ENCODE results near the gene MITF.

MITF gene

GRCh38 chr3:69963643-69964042 is 224.4 kb downstream of the MITF start:
- DNase-seq (ENCODE audit: low spot score): no peak

- peak; percentile 79 for DNase-seq (ENCODE audit: low spot score)
Measured at GRCh38 chr3:69967156-69967555, 227.9 kb downstream of the MITF start.

- no peak for DNase-seq (ENCODE audit: low spot score)
Measured at GRCh38 chr3:69970827-69971226, 231.6 kb downstream of the MITF start.

- DNase-seq (ENCODE audit: low spot score): no peak
Measured at GRCh38 chr3:69972672-69973071, 233.4 kb downstream of the MITF start.

GRCh38 chr3:69976021-69976420 is 236.8 kb downstream of the MITF start:
- no peak for DNase-seq (ENCODE audit: low spot score)

GRCh38 chr3:69983546-69984265 is 244.4 kb downstream of the MITF start:
- DNase-seq (ENCODE audit: low spot score): no peak

- no peak for DNase-seq (ENCODE audit: low spot score)
Measured at GRCh38 chr3:69985266-69985665, 246.0 kb downstream of the MITF start.

- DNase-seq (ENCODE audit: low spot score): no peak
Measured at GRCh38 chr3:69986419-69986818, 247.2 kb downstream of the MITF start.

GRCh38 chr3:69987833-69988232 is 248.6 kb downstream of the MITF start:
- no peak for DNase-seq (ENCODE audit: low spot score)

- DNase-seq (ENCODE audit: low spot score): no peak
Measured at GRCh38 chr3:69993757-69994156, 254.5 kb downstream of the MITF start.

GRCh38 chr3:69994919-69995318 is 255.7 kb downstream of the MITF start:
- no peak for DNase-seq (ENCODE audit: low spot score)

- peak; percentile 83 for DNase-seq (ENCODE audit: low spot score)
Measured at GRCh38 chr3:69997631-69998307, 258.5 kb downstream of the MITF start.

- DNase-seq (ENCODE audit: low spot score): peak; percentile 73
Measured at GRCh38 chr3:69998759-69999139, 259.5 kb downstream of the MITF start.

GRCh38 chr3:69999140-70000027 is 260.1 kb downstream of the MITF start, which contains the start of gene SAMMSON:
TSS of gene SAMMSON (plus strand) at chr3:69999733.
- no peak for DNase-seq (ENCODE audit: low spot score)

GRCh38 chr3:70000028-70000410 is 260.8 kb downstream of the MITF start:
- peak; percentile 71 for DNase-seq (ENCODE audit: low spot score)

- DNase-seq (ENCODE audit: low spot score): peak; percentile 97
Measured at GRCh38 chr3:70000563-70001081, 261.4 kb downstream of the MITF start.

- DNase-seq (ENCODE audit: low spot score): no peak
Measured at GRCh38 chr3:70003119-70003518, 263.9 kb downstream of the MITF start.

GRCh38 chr3:70006089-70006488 is 266.8 kb downstream of the MITF start:
- DNase-seq (ENCODE audit: low spot score): no peak

- DNase-seq (ENCODE audit: low spot score): no peak
Measured at GRCh38 chr3:70010346-70010745, 271.1 kb downstream of the MITF start.

- no peak for DNase-seq (ENCODE audit: low spot score)
Measured at GRCh38 chr3:70011582-70011981, 272.3 kb downstream of the MITF start.
